ENCODE data around the gene KHDC4. TPM values are rescaled to one million over a fixed set of nuclear protein-coding genes. Genes with fewer than 3 reads are reported as not detected.
"Not testable (repeated sequence)": the region's sequence is repeated elsewhere in the genome, so short reads cannot be mapped to it uniquely, and the experiment has no call there.

Gene KHDC4
- total RNA-seq, 2 donors from 2014 or later = 13.4 to 25.9 TPM

- DNase-seq (ENCODE audit: low spot score) = no peak
- TF ChIP-seq CTCF (IDR thresholded peaks at IDR 0.05) = no peak
- Histone ChIP-seq H3K4me1 (peaks cover 0 to 50% of the 10 kb centered on the region in 2 donors), H3K27me3 (no peaks in the 10 kb centered on the region), H3K36me3 (peaks cover 41% of the 10 kb centered on the region), H3K4me3 (peak overlapping the region; percentile 89 to 94), H3K9me3 (no peaks in the 10 kb centered on the region), H3K27ac (peak overlapping the region; percentile 88 to 93)
Measured at GRCh38 chr1:155933591-155934096, 569 bp downstream of the KHDC4 start.

GRCh38 chr1:155932487-155932886, 1.7 kb downstream of the KHDC4 start:
- no peak for DNase-seq (ENCODE audit: low spot score)
- Histone ChIP-seq H3K4me1 (peaks cover 0 to 45% of the 10 kb centered on the region in 2 donors), H3K36me3 (peaks cover 51% of the 10 kb centered on the region), H3K27me3 (no peaks in the 10 kb centered on the region), H3K4me3 (no peak overlapping the region), H3K9me3 (no peaks in the 10 kb centered on the region), H3K27ac (no peak overlapping the region)
- TF ChIP-seq CTCF (IDR thresholded peaks at IDR 0.05) = no peak

- Histone ChIP-seq H3K27me3 (no peaks in the 10 kb centered on the region), H3K9me3 (no peaks in the 10 kb centered on the region), H3K4me1 (peaks cover 0 to 45% of the 10 kb centered on the region in 2 donors), H3K27ac (no peak overlapping the region), H3K36me3 (peaks cover 55% of the 10 kb centered on the region), H3K4me3 (no peak overlapping the region)
- DNase-seq (ENCODE audit: low spot score) = no peak
- no peak for TF ChIP-seq CTCF (IDR thresholded peaks at IDR 0.05)
Measured at GRCh38 chr1:155932081-155932480, 2.1 kb downstream of the KHDC4 start.

GRCh38 chr1:155931332-155932038, 2.7 kb downstream of the KHDC4 start:
- Histone ChIP-seq H3K27ac (no peak overlapping the region), H3K27me3 (no peaks in the 10 kb centered on the region), H3K4me1 (peaks cover 0 to 45% of the 10 kb centered on the region in 2 donors), H3K4me3 (no peak overlapping the region), H3K9me3 (no peaks in the 10 kb centered on the region), H3K36me3 (peaks cover 61% of the 10 kb centered on the region)
- no peak for TF ChIP-seq CTCF (IDR thresholded peaks at IDR 0.05)
- no peak for DNase-seq (ENCODE audit: low spot score)

- Histone ChIP-seq H3K36me3 (peaks cover 68% of the 10 kb centered on the region), H3K4me1 (peaks cover 0 to 45% of the 10 kb centered on the region in 2 donors), H3K27ac (peak overlapping the region in 1 of 2 donors; percentile 17)
- not testable (repeated sequence) for H3K4me3 ChIP-seq; DNase-seq (ENCODE audit: low spot score); H3K27me3 ChIP-seq; H3K9me3 ChIP-seq
Measured at GRCh38 chr1:155930725-155931124, 3.5 kb downstream of the KHDC4 start.

GRCh38 chr1:155929057-155929456, 5.2 kb downstream of the KHDC4 start:
- Histone ChIP-seq H3K4me1 (peaks cover 0 to 40% of the 10 kb centered on the region in 2 donors), H3K9me3 (no peaks in the 10 kb centered on the region), H3K27ac (no peak overlapping the region), H3K27me3 (no peaks in the 10 kb centered on the region), H3K36me3 (peaks cover 85% of the 10 kb centered on the region), H3K4me3 (no peak overlapping the region)
- TF ChIP-seq CTCF (IDR thresholded peaks at IDR 0.05) = no peak
- no peak for DNase-seq (ENCODE audit: low spot score)
